ENCODE data around the gene ANKRD33. TPM values are rescaled to one million over a fixed set of nuclear protein-coding genes. Genes with fewer than 3 reads are reported as not detected.

ANKRD33 gene
- total and polyA plus RNA-seq, 2 of the 13 experiments (the other 11 are each of a cell fraction or from before 2014, with no cell fraction given): 0.04 TPM; not detected in 1

DNA sequence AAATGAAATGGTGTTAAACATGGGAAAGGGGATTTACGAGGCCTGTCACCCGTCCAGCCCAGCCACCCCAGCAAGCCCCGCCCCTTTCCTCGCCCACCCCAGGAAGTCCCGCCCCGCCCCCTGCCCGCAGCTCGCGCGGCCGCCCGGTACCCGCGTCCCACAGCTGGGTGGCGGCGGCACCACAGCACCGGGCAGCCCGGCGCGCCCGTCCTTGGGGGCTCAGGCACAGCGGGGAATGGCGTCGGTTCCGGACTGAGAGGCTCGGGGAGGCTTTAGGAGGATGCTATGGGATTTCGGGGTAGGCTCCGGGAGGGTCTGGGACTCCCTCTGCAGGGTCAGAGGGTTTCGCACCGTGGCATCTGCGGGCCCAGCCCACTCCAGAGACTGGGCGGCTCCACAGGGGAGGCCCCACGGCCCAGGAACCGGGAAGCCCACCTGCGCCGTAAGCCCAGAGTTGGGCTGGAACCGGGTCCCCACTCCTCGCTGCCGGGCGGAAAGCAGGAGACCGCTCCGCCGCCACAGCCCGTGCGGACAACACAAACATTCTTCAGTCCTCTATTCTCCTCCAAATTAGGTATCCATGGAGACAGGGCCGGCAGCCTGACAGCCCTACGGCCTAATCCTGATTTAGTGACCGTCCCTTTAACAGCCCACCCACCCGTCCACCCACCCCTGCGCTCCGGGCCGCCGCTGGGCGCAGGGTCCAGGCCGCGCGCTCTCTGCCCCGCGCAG lies 40.8 kb upstream of the ANKRD33 start (continued):
- TF ChIP-seq ARNT2 (CRISPR knock-in tag; IDR thresholded peaks at IDR 0.05; ENCODE audit: low read depth): 0 out of 2 replicates have a peak, but pooled peaks have one; percentile 26
- TF ChIP-seq ZNF264 (CRISPR knock-in tag; IDR thresholded peaks at IDR 0.05): no peak
- 0 out of 2 replicates have a peak, but pooled peaks have one; percentile 49 for TF ChIP-seq SIN3A (IDR thresholded peaks at IDR 0.05; ENCODE audit: borderline replicate concordance, low read depth, low read length)
- TF ChIP-seq EED (CRISPR knock-in tag; IDR thresholded peaks at IDR 0.05): no peak
- no peak for TF ChIP-seq RARA (CRISPR knock-in tag; IDR thresholded peaks at IDR 0.05)
- TF ChIP-seq RBFOX2 (IDR thresholded peaks at IDR 0.05; ENCODE audit: low read depth, low read length): peak; percentile 57
- no peak for TF ChIP-seq ARHGAP35 (CRISPR knock-in tag; IDR thresholded peaks at IDR 0.05; ENCODE audit: borderline replicate concordance)
- no peak for TF ChIP-seq DNMT3B (CRISPR knock-in tag; conservative IDR thresholded peaks at IDR 0.05)
- TF ChIP-seq, protein P1, sequence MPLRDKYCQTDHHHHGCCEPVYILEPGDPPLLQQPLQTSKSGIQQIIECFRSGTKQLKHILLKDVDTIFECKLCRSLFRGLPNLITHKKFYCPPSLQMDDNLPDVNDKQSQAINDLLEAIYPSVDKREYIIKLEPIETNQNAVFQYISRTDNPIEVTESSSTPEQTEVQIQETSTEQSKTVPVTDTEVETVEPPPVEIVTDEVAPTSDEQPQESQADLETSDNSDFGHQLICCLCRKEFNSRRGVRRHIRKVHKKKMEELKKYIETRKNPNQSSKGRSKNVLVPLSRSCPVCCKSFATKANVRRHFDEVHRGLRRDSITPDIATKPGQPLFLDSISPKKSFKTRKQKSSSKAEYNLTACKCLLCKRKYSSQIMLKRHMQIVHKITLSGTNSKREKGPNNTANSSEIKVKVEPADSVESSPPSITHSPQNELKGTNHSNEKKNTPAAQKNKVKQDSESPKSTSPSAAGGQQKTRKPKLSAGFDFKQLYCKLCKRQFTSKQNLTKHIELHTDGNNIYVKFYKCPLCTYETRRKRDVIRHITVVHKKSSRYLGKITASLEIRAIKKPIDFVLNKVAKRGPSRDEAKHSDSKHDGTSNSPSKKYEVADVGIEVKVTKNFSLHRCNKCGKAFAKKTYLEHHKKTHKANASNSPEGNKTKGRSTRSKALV (CRISPR knock-in tag; IDR thresholded peaks at IDR 0.05): no peak
- TF ChIP-seq SALL2 (CRISPR knock-in tag; IDR thresholded peaks at IDR 0.05): no peak
- peak; percentile 50; the same call in 1 of the 2 replicates for TF ChIP-seq GABPB1 (CRISPR knock-in tag; IDR thresholded peaks at IDR 0.05)
- peak; percentile 21 for TF ChIP-seq HNRNPLL (IDR thresholded peaks at IDR 0.05; ENCODE audit: low read depth, low read length, poor library complexity, severe bottlenecking)
- no peak for TF ChIP-seq ZNF367 (CRISPR knock-in tag; IDR thresholded peaks at IDR 0.05; ENCODE audit: borderline replicate concordance)
